Liver (tissue), 2 donors: ENCODE data around the gene COL27A1.

Source experiments
- GABPA ChIP-seq, 2 donors: IDR thresholded peaks in 1 of 2; conservative IDR thresholded peaks in 1 of 2; 2 replicates each; pipeline ENCODE4 v1.6.1; 2016; ENCODE audit warnings: antibody characterized with exemption in 2 of 2, mild to moderate bottlenecking in 1 of 2, moderate library complexity in 1 of 2
- JUND ChIP-seq, 2 donors: IDR thresholded peaks; 2 replicates each; pipeline ENCODE4 v1.6.1; 2016; ENCODE audit warnings: antibody characterized with exemption in 2 of 2
- MAX ChIP-seq: IDR thresholded peaks from 2 replicates; pipeline ENCODE4 v1.6.1; 2016; ENCODE audit warnings: antibody characterized with exemption
- RAD21 ChIP-seq, 2 donors: IDR thresholded peaks; 2 replicates each; pipeline ENCODE4 v1.6.1; 2016; ENCODE audit warnings: antibody characterized with exemption in 2 of 2, mild to moderate bottlenecking in 2 of 2
- donor health status: healthy.

GRCh38 chr9:114131808-114132549 is 23.4 kb upstream of the COL27A1 start:
- TF ChIP-seq GABPA (IDR thresholded peaks at IDR 0.05 in 1 of 2, conservative IDR thresholded peaks at IDR 0.05 in 1 of 2) (no peak), JUND (IDR thresholded peaks at IDR 0.05) (no peak), MAX (no peak), RAD21 (IDR thresholded peaks at IDR 0.05) (no peak)
